Ectodermal cell (in vitro differentiated cells): ENCODE data around the gene RAD23A. TPM values are rescaled to one million over a fixed set of nuclear protein-coding genes. Genes with fewer than 3 reads are reported as not detected.
"Not testable (repeated sequence)": the region's sequence is repeated elsewhere in the genome, so short reads cannot be mapped to it uniquely, and the experiment has no call there.

Experiments used
- H3K27ac ChIP-seq: 2 replicates; pipeline ENCODE4 v1.7.0; 2013; ENCODE audit warnings: mild to moderate bottlenecking, low read depth, low read length; ENCODE audit not compliant: insufficient read depth, poor library complexity, severe bottlenecking
- H3K27me3 ChIP-seq: 2 replicates; pipeline ENCODE4 v1.7.0; 2013; ENCODE audit warnings: mild to moderate bottlenecking, low read length; ENCODE audit not compliant: insufficient read depth, control insufficient read depth, poor library complexity, severe bottlenecking
- H3K36me3 ChIP-seq: one replicate; pipeline ENCODE4 v1.7.0; 2013; ENCODE audit warnings: low read length; ENCODE audit not compliant: control insufficient read depth, insufficient read depth
- H3K4me1 ChIP-seq: one replicate; pipeline ENCODE4 v1.7.0; 2013; ENCODE audit warnings: low read length; ENCODE audit not compliant: control insufficient read depth, insufficient read depth
- H3K4me3 ChIP-seq: 2 replicates; pipeline ENCODE4 v1.7.0; 2013; ENCODE audit warnings: low read depth, low read length, control low read depth; ENCODE audit not compliant: insufficient read depth
- H3K9me3 ChIP-seq: 2 replicates; pipeline ENCODE4 v1.7.0; 2013; ENCODE audit warnings: mild to moderate bottlenecking, low read length, moderate library complexity; ENCODE audit not compliant: control insufficient read depth
- WGBS, 2 experiments: methylation state at CpG; one replicate each; pipeline ENCODE4 v1.1.7; 2013; ENCODE audit warnings: missing lambda C conversion rate in 2 of 2; 5-methylcytosine and 5-hydroxymethylcytosine counted together
- polyA plus RNA-seq, 4 experiments: library from polyadenylated mRNA; stranded (reverse); fragments of 50-300 nt; gene quantifications; one replicate each; pipeline ENCODE4 v1.2.3, GENCODE V29; 2013

The RAD23A gene
- polyA plus RNA-seq (2013, experiment 1 of 4): 77.6 TPM
- 62.0 TPM for polyA plus RNA-seq (2013, experiment 2 of 4)
- 66.8 TPM for polyA plus RNA-seq (2013, experiment 3 of 4)
- 69.1 TPM for polyA plus RNA-seq (2013, experiment 4 of 4)

- Histone ChIP-seq H3K27me3 (no peaks in the 10 kb centered on the region), H3K27ac (peak within 1 kb of the TSS; percentile 99), H3K9me3 (no peaks in the 10 kb centered on the region), H3K4me1 (peaks cover under 1% of the 10 kb centered on the region), H3K4me3 (peak within 1 kb of the TSS; percentile 80), H3K36me3 (peaks cover 52% of the 10 kb centered on the region)
- 1% methylated on average over 62 of the region's 62 CpGs for WGBS, 2 experiments
These were observed at the start of gene RAD23A for GRCh38 chr19:12945479-12946091. TSS of gene RAD23A (plus strand) at chr19:12945862. CDS start at chr19:12945949, 87 bp downstream.

GRCh38 chr19:12896460-12896859 is 49.2 kb upstream of the RAD23A start:
- no peaks in the 10 kb centered on the region for H3K9me3 ChIP-seq
- peaks cover 6% of the 10 kb centered on the region for H3K36me3 ChIP-seq
- no peak overlapping the region for H3K4me3 ChIP-seq
- 94 to 96% methylated on average over 17 of the region's 17 CpGs for WGBS, 2 experiments
- H3K27ac ChIP-seq: no peak overlapping the region
- H3K4me1 ChIP-seq: peaks cover 6% of the 10 kb centered on the region
- H3K27me3 ChIP-seq: no peaks in the 10 kb centered on the region

GRCh38 chr19:12899891-12900518 is 45.7 kb upstream of the RAD23A start:
- H3K9me3 ChIP-seq: no peaks in the 10 kb centered on the region
- WGBS, 2 experiments: 93 to 95% methylated on average over 10 of the region's 10 CpGs
- no peaks in the 10 kb centered on the region for H3K27me3 ChIP-seq
- peaks cover 6% of the 10 kb centered on the region for H3K36me3 ChIP-seq
- H3K4me3 ChIP-seq: no peak overlapping the region
- H3K4me1 ChIP-seq: no peaks in the 10 kb centered on the region
- no peak overlapping the region for H3K27ac ChIP-seq

GRCh38 chr19:12907166-12907565 is 38.5 kb upstream of the RAD23A start:
- peaks cover 4% of the 10 kb centered on the region for H3K4me1 ChIP-seq
- H3K36me3 ChIP-seq: no peaks in the 10 kb centered on the region
- H3K4me3 ChIP-seq: no peak overlapping the region
- 89 to 95% methylated on average over 9 of the region's 9 CpGs for WGBS, 2 experiments
- H3K27ac ChIP-seq: no peak overlapping the region
- H3K9me3 ChIP-seq: no peaks in the 10 kb centered on the region
- no peaks in the 10 kb centered on the region for H3K27me3 ChIP-seq

DNA sequence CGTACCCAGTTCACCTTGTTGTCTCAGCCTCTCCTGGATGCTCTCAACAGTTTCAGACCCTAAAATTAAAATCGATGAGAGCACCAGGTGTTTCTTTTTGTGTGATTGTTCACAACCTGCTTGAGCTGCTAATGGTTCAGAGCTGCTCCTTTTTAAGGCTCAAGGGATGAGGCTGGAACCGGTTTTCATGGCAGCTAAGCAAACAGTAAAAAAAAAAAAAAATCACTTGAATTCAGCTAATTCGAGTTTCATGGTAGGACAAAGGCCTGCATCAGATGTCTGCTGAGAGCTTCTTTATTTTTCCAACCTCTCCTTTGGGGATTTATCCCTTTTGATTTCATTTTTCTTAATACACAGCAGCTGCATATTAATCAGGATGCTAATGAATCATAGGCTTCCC is 33.1 kb upstream of the RAD23A start:
- H3K36me3 ChIP-seq: no peaks in the 10 kb centered on the region
- no peaks in the 10 kb centered on the region for H3K9me3 ChIP-seq
- 72 to 76% methylated on average over 4 of the region's 4 CpGs for WGBS, 2 experiments
- H3K27ac ChIP-seq: peak overlapping the region; percentile 30
- H3K4me1 ChIP-seq: peaks cover 18% of the 10 kb centered on the region
- no peaks in the 10 kb centered on the region for H3K27me3 ChIP-seq
- no peak overlapping the region for H3K4me3 ChIP-seq

DNA sequence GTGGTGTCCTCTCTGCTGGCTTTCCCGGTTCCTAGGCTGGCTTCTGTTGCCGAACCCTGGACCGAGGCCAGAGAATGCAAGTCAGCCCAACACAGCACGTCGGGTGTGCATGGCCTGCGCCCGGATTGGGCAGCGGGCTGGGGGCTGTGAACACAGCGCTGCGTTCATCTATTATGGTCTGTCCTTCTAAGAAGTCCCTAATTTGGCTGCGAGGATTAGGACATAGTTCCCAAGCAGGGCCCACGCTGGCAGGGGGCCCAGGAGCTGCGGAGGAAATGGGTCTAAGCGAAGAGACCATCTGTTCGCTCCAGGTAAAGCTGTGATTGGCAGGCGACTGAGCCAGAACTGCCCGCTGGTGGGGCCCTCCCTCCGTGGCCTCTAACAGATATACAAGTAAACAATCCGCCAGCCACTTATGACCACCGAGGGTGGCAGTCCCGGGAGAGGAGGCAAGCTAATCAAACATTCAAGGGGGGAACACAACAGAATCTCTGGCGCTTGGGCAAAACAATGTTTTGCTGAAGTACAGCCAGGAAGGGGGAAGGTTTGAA is 32.6 kb upstream of the RAD23A start:
- H3K27ac ChIP-seq: peak overlapping the region; percentile 30
- H3K9me3 ChIP-seq: no peaks in the 10 kb centered on the region
- H3K4me1 ChIP-seq: peaks cover 18% of the 10 kb centered on the region
- WGBS, 2 experiments: 57 to 61% methylated on average over 22 of the region's 22 CpGs
- no peaks in the 10 kb centered on the region for H3K36me3 ChIP-seq
- H3K27me3 ChIP-seq: peaks cover 1% of the 10 kb centered on the region
- no peak overlapping the region for H3K4me3 ChIP-seq

DNA sequence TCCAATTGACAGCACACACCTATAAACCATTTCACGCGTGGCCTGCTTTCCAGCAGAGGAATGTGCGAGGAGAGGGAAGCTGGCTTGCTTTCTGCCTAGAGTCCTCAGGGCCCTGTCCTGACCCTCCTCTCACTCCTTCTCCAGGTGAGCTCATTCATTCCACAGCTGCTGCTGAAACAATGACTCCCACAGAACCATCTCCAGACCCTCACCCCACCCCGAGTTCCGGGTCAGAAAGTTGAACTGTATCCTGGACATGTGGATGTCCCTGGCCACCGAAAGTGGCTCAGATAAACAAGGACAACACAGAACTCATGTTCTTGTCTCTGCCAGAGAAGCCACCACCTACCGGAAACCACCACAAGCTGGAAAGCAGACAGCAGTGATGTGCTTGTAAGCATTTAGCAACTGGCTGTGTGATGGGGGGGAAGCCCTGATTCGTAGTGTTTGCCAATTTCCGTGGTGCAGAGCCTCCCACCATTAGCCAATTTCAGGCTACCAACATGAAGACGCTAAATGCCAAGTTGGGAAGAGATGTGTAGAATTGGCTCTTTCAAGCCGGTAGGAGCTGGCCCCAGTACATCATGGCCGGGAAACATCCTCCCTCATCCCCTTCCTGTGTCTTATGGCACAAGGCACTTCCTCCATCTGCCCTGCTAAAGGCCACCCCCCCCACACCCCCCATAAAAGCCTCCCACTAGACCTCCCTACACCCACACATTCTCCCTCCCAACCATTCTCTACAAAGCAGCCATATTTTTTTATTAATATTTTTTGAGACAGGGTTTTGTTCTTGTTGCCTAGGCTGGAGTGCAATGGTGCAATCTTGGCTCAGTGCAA is 31.6 kb upstream of the RAD23A start:
- WGBS, 2 experiments: 92 to 95% methylated on average over 12 of the region's 12 CpGs
- H3K27me3 ChIP-seq: peaks cover 10% of the 10 kb centered on the region
- no peak overlapping the region for H3K4me3 ChIP-seq
- H3K36me3 ChIP-seq: no peaks in the 10 kb centered on the region
- H3K9me3 ChIP-seq: no peaks in the 10 kb centered on the region
- H3K4me1 ChIP-seq: peaks cover 15% of the 10 kb centered on the region
- no peak overlapping the region for H3K27ac ChIP-seq

DNA sequence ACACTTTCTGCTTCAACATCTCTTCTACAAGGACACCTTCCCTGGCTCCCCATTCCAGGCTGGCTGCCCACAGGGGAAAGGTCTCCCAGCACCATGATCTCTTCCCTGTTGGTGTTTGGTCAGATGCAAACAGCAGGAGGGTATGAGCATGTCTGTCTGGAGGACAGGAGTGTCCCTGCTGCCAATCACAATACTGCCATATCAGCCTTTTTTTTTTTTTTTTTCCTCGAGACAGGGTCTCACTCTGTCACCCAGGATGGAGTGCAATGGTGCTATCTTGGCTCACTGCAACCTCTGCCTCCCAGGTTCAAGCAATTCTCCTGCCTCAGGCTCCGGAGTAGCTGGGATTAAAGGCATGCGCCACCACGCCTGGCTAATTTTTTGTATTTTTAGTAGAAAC is 29.8 kb upstream of the RAD23A start:
- not testable (repeated sequence) for H3K9me3 ChIP-seq, H3K4me3 ChIP-seq, H3K27ac ChIP-seq, H3K36me3 ChIP-seq
- peaks cover 10% of the 10 kb centered on the region for H3K27me3 ChIP-seq
- H3K4me1 ChIP-seq: peaks cover 14% of the 10 kb centered on the region
- 83 to 89% methylated on average over 4 of the region's 4 CpGs for WGBS, 2 experiments

DNA sequence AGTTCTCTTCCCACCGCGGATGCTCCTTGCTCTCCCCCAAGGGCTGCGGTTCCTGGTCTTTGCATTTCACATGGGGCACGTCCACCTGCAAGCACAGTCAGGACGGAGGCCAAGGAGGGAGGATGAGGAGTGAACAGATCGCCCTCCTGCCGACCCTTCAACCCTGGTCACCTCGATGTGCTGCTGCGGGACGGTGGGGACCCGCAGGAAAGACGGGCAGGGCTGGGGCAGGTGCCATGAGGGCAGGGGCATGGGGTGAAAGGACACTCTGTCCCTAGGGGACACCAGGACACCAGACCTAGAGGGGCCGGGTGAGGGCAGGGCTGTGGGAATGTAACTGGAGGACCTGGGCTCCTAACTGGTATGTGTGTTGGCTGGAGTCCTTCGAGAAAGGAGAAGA is 27.4 kb upstream of the RAD23A start:
- H3K27ac ChIP-seq: no peak overlapping the region
- peaks cover 10% of the 10 kb centered on the region for H3K27me3 ChIP-seq
- H3K4me1 ChIP-seq: peaks cover 4% of the 10 kb centered on the region
- peaks cover 11% of the 10 kb centered on the region for H3K36me3 ChIP-seq
- 94 to 95% methylated on average over 14 of the region's 14 CpGs for WGBS, 2 experiments
- no peak overlapping the region for H3K4me3 ChIP-seq
- no peaks in the 10 kb centered on the region for H3K9me3 ChIP-seq

- Histone ChIP-seq H3K4me3 (no peak overlapping the region), H3K36me3 (peaks cover 30% of the 10 kb centered on the region), H3K9me3 (no peaks in the 10 kb centered on the region), H3K27me3 (peaks cover 10% of the 10 kb centered on the region), H3K27ac (no peak overlapping the region), H3K4me1 (no peaks in the 10 kb centered on the region)
- 88 to 94% methylated on average over 3 of the region's 3 CpGs for WGBS, 2 experiments
These were observed 24.6 kb upstream of the RAD23A start for GRCh38 chr19:12921047-12921446.
